Measurements from ENCODE around the gene KIF3C. TPM values are rescaled to one million over a fixed set of nuclear protein-coding genes. Genes with fewer than 3 reads are reported as not detected.

KIF3C gene
- total RNA-seq, 1 donor from 2014 or later, result 13.2 TPM

GRCh38 chr2:25922501-25922900 lies 59.8 kb downstream of the KIF3C start:
- no peaks in the 10 kb centered on the region for H3K9me3 Mint-ChIP-seq
- peaks cover 2% of the 10 kb centered on the region for H3K27me3 Mint-ChIP-seq (ENCODE audit: insufficient read depth, low read depth)
- no peak overlapping the region for H3K9ac ChIP-seq
- no peaks in the 10 kb centered on the region for H3K4me1 Mint-ChIP-seq
- H3K4me1 ChIP-seq, result no peaks in the 10 kb centered on the region
- H3K27ac ChIP-seq, result no peak overlapping the region
- H3F3A ChIP-seq (ENCODE audit: low read depth), result no peaks in the 10 kb centered on the region
- no peaks in the 10 kb centered on the region for H3K9me3 ChIP-seq (ENCODE audit: low read depth)
- no peaks in the 10 kb centered on the region for H3K36me3 ChIP-seq
- H2AFZ ChIP-seq (replicated peaks), result no peak overlapping the region
- H4K20me1 ChIP-seq (ENCODE audit: low read depth), result no peaks in the 10 kb centered on the region
- no peaks in the 10 kb centered on the region for H3K79me2 ChIP-seq (ENCODE audit: low read depth)
- no peaks in the 10 kb centered on the region for H3K27me3 ChIP-seq
- peaks cover 6% of the 10 kb centered on the region for H3K36me3 Mint-ChIP-seq
- H3K4me2 ChIP-seq, result no peak overlapping the region
- no peak overlapping the region for H3K4me3 Mint-ChIP-seq
- DNase-seq (ENCODE audit: low spot score), result no peak
- no peak overlapping the region for H3K4me3 ChIP-seq
- TF ChIP-seq EZH2phosphoT487 (IDR thresholded peaks at IDR 0.05), result no peak
- no peak for TF ChIP-seq CTCF (IDR thresholded peaks at IDR 0.05)
- no peak for TF ChIP-seq EZH2 (IDR thresholded peaks at IDR 0.05)
- H3K27ac Mint-ChIP-seq, result no peak overlapping the region

- H3K36me3 Mint-ChIP-seq, result no peaks in the 10 kb centered on the region
- Histone ChIP-seq H3K4me3 (no peak overlapping the region), H3K9me3 (ENCODE audit: low read depth) (no peaks in the 10 kb centered on the region), H4K20me1 (ENCODE audit: low read depth) (no peaks in the 10 kb centered on the region), H3K79me2 (ENCODE audit: low read depth) (no peaks in the 10 kb centered on the region), H3F3A (ENCODE audit: low read depth) (no peaks in the 10 kb centered on the region), H3K27ac (no peak overlapping the region), H3K4me1 (no peaks in the 10 kb centered on the region), H3K36me3 (no peaks in the 10 kb centered on the region), H3K27me3 (no peaks in the 10 kb centered on the region), H3K9ac (no peak overlapping the region), H3K4me2 (no peak overlapping the region), H2AFZ (replicated peaks) (no peak overlapping the region)
- no peak overlapping the region for H3K27ac Mint-ChIP-seq
- H3K4me3 Mint-ChIP-seq, result no peak overlapping the region
- TF ChIP-seq EZH2phosphoT487 (IDR thresholded peaks at IDR 0.05) (no peak), CTCF (IDR thresholded peaks at IDR 0.05) (no peak), EZH2 (IDR thresholded peaks at IDR 0.05) (no peak)
- peak; percentile 41 for DNase-seq (ENCODE audit: low spot score)
- H3K4me1 Mint-ChIP-seq, result peaks cover 7% of the 10 kb centered on the region
- peaks cover 2% of the 10 kb centered on the region for H3K27me3 Mint-ChIP-seq (ENCODE audit: insufficient read depth, low read depth)
- H3K9me3 Mint-ChIP-seq, result no peaks in the 10 kb centered on the region
Measured at GRCh38 chr2:25920786-25921415, 61.4 kb downstream of the KIF3C start.

- Histone ChIP-seq H3K4me2 (no peak overlapping the region), H4K20me1 (ENCODE audit: low read depth) (no peaks in the 10 kb centered on the region), H3K4me3 (no peak overlapping the region), H3K79me2 (ENCODE audit: low read depth) (no peaks in the 10 kb centered on the region), H3F3A (ENCODE audit: low read depth) (no peaks in the 10 kb centered on the region), H3K9me3 (ENCODE audit: low read depth) (no peaks in the 10 kb centered on the region), H3K27ac (no peak overlapping the region), H3K36me3 (no peaks in the 10 kb centered on the region), H3K9ac (no peak overlapping the region), H3K4me1 (no peaks in the 10 kb centered on the region), H3K27me3 (no peaks in the 10 kb centered on the region), H2AFZ (replicated peaks) (no peak overlapping the region)
- H3K36me3 Mint-ChIP-seq, result no peaks in the 10 kb centered on the region
- no peak for DNase-seq (ENCODE audit: low spot score)
- H3K4me3 Mint-ChIP-seq, result no peak overlapping the region
- TF ChIP-seq EZH2 (IDR thresholded peaks at IDR 0.05) (no peak), EZH2phosphoT487 (IDR thresholded peaks at IDR 0.05) (no peak), CTCF (IDR thresholded peaks at IDR 0.05) (no peak)
- H3K4me1 Mint-ChIP-seq, result peaks cover 7% of the 10 kb centered on the region
- H3K9me3 Mint-ChIP-seq, result no peaks in the 10 kb centered on the region
- H3K27ac Mint-ChIP-seq, result no peak overlapping the region
- H3K27me3 Mint-ChIP-seq (ENCODE audit: insufficient read depth, low read depth), result peaks cover 2% of the 10 kb centered on the region
Measured at GRCh38 chr2:25920336-25920735, 62.0 kb downstream of the KIF3C start.
